Caki2 (cell line): ENCODE data around the gene KRTAP5-5. TPM values are rescaled to one million over a fixed set of nuclear protein-coding genes. Genes with fewer than 3 reads are reported as not detected.
"Not testable (repeated sequence)": the region's sequence is repeated elsewhere in the genome, so short reads cannot be mapped to it uniquely, and the experiment has no call there.

ENCODE experiments used
- DNase-seq: peaks from one replicate; pipeline ENCODE4 v3.0.0-alpha.2; 2015; ENCODE audit warnings: low read depth
- in situ Hi-C: cut with HindIII; loops from 2 replicates; pipeline ENCODE4 v1.10.0; 2016; ENCODE audit warnings: low sequenced_read_pairs, low pct_unique_long_range_greater_than_20kb, mixed read lengths
- total RNA-seq: library from RNA; depleted of rRNA; stranded (reverse); fragments of >200 nt; shearing (Covaris generic); gene quantifications from 2 replicates; pipeline ENCODE4 v1.2.3, GENCODE V29; 2014; ENCODE audit warnings: low replicate concordance

KRTAP5-5 gene
- total RNA-seq, 1 experiment from 2014 or later: not detected

DNA sequence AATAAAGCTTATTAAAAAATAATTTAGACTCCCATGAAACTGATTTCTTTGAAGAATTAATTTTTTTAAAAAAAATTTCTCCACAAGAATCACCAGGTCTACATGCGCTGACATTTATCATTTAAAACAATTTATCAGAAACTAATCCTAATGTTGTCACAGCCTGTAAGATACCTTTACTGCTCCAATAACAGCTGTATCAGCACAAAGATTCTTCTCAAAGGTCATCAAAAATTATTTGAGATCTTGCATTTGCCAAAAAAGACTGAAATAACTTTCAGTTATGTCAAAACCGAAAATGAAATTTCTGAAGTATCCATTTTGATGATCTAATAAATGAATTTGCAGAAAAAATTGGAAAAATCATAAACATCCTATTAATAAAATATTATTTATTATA is 8.1 kb downstream of the KRTAP5-5 start:
- DNase-seq: no peak
- in situ Hi-C loops: loop anchor here (10.0 kb wide), 1 partner anchor 103 kb away; no protein-coding TSS in a partner anchor

DNA sequence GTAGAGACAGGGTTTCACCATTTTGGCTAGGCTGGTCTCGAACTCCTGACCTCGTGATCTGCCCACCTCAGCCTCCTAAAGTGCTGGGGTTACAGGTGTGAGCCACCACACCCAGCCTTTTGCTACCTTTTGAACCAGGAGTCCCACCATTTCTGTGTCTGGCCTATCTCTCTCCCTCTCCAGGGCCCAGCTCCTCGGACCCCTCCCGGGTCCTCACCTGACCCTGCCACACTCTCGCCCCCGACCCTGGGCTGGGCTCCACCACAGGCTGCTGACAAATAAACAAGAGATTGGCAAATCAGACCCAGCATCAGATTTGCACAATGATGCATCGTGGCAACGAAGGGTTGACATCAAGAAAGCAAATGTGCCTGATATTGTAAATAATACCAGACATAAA is 8.8 kb downstream of the KRTAP5-5 start:
- in situ Hi-C loops: loop anchor here (10.0 kb wide), 1 partner anchor 104 kb away; no protein-coding TSS in a partner anchor
- no peak for DNase-seq

DNA sequence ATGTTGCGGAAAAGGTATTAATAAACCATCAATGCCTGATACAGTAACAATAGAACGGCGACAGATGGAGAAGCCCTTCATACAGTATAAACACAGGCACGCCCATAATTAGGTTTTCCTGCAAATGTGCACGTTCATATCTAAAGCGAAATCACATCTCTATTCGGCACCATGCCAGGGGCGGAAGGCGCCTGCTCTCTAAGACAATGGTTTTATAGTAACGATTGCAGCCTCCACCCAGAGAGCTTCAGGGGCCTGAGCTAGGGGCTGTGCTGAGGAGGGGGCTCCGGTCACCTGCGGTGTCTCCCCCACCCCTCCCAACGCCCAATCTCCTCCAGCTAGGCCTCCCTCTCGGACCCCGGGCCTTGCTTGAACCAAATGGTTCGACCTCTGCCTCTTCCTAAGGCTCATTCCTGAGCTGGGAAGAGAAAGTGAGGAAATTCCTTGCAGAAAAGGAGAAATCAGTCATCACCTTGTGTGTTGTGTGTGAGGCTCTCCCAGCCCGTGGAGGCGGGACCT is 9.6 kb downstream of the KRTAP5-5 start:
- in situ Hi-C loops: loop anchor here (10.0 kb wide), 1 partner anchor 104 kb away; no protein-coding TSS in a partner anchor
- DNase-seq: no peak

DNA sequence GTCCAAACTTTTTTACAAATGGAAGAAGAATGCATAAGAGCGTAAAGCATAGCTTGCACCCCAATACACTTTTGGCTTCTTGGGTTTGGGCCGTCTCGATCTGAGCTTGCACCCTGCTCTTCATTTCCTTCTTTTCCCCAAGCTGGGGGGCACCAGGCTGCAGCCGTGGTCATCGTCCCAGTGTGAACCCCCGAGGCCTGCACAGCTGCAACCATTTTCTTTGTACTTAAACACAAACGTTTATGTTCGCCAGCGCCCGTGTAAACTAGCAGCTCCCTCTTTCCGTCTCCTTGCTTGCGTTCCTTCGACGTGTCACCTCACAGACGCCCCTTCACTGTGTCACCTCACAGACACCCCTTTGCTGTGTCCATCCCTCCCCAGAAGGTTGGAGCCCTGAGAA is 10.1 kb downstream of the KRTAP5-5 start:
- DNase-seq: no peak
- in situ Hi-C loops: loop anchor here (10.0 kb wide), 1 partner anchor 105 kb away; no protein-coding TSS in a partner anchor

DNA sequence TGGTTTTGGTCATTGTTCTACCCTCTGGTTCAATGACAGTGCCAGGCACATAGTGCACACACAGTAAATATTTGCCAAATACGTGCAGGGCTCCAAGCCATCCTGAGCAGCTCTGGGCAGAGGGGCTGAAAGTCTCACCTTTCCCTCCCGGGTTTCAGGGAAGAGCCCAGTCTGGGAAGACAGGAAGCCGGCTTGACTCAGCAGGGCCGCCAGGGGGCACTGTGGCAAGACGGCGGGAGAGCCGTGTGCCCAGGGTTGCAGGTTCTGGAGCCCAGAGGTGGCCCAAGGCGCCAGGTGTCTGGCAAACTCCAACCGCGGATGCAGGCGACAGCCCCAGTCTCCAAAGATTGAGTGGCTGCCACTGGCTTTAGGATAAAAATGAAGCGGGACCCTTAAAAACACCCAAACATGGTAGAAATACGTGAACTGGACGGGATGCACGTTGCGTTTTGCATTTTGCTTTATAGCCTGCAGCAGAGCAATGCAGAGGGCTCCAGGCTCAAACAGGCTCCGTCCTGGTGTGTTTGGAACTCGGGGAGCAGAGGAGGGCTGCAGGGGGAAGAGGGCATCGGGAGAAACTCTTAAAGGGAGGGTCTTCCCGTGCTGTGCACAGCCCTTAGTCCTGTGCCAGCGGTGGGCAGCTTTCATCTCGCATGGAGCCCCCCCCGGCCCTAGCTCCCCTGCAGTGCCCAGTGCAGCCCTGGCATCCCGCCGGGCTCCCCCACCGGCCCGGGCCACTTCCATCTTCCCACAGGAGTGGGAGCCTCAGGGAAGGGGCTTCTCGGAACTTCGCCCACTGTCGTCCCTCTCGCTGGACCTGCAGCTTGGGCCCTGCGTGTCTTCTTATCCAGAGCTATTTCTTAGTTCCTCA is 10.7 kb downstream of the KRTAP5-5 start:
- in situ Hi-C loops: no loop called here
- no peak for DNase-seq

DNA sequence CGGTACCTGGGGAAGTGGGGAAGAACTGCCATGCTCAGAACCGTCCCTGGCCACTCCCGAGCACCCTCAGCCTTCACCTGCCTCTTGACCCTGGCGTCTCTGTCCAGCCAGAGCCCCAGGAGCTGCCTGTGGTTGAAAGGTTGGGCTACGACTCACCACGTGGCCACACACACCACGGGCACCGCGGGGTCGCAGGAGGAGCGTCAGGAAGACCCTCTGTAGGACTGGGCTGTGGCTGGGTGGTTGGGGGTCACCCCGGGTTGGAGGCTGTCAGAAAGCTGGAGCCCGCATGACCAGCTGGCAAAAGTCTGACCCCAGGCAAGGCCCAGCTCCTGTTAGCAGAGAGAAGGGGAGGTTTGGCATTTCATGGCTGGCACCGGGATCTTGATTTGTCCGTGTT is 11.5 kb downstream of the KRTAP5-5 start:
- in situ Hi-C loops: no loop called here
- DNase-seq: no peak

DNA sequence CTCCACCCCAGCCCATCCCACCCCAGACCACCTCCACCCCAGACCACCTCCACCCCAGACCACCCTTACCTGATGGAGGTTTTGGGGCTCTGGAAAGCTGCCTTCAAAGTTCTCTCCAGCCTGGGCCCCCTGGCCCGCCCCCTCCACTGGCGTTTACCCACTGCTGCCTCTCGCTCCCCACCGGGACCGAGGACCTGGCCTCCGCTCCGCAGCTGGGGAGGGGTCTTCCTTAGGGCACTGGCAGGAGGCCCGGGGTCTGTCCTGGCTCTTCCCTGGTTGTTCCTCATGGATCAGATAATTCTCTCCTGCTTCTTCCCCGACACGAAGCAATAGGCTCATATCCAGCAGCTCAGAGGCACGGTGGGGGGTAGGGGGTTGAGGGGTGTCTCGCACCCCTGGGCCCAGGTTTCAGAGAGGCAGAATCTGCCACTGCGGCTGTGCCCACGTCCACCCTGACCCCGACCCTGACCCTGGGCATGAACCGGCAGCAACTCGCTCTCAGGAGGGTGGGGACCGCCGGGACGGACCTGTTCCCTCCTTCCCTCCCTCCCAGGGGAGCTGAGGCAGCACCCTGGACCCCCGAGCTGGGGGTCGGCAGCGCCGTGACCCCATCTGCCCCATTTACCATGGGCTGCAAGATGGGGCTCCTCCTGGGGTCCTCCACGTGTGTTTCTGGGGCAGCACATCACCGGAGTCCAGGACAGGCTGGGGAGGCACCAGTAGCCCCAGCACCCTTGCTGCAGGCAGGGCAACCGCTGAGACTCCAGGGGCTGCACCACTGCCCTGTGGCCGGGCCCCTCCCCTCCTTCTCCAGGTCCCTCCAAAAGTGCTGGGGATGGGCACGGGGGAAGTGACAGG is 12.9 kb downstream of the KRTAP5-5 start:
- in situ Hi-C loops: no loop called here
- DNase-seq: no peak

DNA sequence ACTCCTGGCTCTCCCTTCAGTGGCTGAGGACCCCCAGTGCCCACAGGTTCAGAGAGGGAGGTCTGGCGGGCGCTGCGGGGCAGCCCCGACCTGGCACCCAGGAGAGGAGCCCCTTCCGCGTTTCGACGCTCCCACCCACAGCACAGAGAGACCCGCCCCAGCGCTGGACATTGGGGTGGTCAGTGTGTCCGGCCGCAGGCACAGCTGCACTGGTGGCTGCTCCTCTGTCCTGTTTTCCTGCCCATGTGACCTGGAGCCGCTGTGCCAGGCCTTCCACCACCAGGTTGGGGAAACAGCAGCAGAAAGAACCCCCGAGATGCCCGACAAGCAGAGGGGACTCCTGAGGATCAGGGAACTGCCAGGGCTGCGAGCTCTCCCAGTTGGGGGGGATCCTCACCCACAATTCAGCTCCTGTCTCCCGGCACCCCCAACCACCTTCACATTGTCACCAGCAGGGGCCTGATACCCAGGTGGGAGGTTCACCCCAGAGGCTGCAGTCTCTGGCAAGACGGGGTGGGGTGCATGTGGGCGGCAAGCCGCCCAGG is 13.6 kb downstream of the KRTAP5-5 start:
- in situ Hi-C loops: no loop called here
- DNase-seq: no peak

DNA sequence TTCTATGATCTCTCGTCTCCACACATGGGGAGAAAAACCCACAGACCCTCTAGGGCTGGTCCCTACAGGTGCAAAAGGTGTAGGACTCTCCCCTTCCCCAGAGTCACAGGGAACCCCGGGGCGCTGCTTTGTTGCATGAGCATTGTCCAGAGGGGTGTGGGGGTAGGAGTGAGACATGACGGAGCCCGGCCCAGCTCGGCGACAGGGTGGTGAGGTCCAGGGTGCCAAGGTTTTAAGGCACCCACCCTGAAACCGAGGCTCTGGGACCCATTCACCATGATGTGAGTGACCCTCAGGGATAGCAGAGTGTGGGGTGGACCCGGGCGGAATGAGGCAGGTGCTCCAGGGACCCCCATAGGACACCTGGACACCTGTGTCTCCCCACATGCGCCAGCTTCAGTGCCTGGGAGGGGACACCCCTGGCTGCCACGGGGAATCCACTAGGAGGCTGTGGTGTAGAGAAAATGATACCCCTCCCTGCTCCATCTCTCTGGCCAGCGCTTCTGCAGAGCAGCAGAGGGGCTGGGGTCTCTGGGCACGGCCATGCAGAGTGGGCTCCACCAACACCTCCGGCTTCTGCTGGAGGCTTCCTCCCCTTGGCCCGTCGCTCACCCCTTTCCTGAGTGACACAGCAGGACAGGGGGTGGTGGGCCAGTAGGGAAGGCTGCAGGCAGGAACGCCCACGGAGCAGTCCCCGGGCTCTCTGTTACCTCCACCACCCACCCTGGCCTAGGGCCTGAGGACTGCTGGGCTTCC is 15.2 kb downstream of the KRTAP5-5 start:
- in situ Hi-C loops: no loop called here

DNA sequence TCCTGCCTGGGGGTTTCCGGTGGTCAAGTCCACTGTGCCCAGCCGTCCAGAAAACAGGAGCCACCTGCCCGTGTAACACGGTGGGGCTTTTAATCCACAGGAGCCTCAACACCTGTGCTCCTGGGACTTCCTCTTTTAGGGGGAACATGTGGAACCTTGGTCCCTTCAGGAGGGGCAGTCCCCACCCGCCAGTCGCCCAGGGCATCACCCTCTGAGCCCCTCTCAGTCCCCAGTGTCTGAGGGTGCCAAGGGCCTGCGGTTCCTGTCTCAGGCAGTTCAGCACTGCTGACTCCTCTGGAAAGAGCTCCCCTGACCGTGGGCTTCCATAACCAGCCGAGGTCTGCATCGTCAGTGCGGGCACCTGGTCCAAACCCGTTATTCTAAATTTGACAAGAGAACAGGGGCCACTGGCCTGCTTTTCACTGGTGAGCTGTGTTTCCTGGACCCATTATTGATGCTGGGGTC is 15.8 kb downstream of the KRTAP5-5 start:
- no peak for DNase-seq
- in situ Hi-C loops: no loop called here

More for the DNA sequence above, 15.2 kb downstream of the KRTAP5-5 start:
- DNase-seq: no peak

DNA sequence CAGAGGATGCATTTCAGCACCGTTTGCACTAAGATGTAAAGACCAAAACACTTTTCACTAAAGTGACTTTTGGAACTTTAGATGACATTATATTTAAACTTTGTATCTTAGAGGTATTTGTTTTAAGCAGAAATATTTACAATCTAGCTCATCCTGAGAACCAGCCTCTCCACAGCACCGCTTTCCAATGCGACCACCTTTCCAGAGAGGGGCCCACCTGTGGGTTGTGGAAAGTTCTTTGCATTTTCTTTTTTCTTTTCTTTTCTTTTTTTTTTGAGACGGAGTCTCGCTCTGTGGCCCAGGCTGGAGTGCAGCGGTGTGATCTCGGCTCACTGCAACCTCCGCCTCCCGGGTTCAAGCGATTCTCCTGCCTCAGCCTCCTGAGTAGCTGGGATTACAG is 17.0 kb downstream of the KRTAP5-5 start:
- in situ Hi-C loops, DNase-seq: not testable (repeated sequence)

DNA sequence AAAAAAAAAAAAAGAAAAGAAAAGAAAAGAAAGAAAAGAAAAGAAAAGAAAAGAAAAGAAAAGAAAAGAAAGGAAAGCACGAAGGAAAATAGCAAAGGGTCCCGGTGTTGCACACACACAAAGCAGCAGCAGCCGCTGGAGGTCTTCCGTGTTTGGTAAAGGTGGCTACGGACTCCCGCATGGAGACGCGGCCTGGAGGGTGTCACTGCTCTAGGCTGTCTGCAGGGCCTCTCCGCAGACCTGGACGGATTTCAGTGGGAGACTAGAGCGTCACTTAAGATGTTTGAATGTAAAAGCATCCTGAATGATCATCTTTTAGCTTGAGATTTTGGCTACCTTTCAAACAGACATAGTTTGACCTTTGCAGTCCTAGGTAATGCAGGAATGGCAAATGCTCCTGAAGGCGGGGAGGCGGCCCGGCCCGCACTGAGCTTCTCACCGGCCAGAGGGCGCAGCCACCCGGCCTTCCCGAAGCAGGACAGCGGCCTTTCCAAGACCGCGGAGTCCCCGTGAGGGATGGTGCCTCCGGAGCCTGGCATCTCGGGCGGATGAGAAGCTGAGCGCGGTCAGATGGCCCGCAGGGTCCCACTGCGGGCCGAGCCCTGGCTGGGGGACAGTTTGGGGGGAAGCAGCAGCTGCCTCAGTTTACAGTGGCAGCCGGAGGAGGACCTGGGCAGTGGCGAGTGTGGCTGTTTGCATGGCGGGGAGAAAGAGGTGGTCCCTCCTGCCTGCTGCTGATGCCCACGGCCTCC is 18.5 kb downstream of the KRTAP5-5 start:
- DNase-seq: no peak
- in situ Hi-C loops: no loop called here

DNA sequence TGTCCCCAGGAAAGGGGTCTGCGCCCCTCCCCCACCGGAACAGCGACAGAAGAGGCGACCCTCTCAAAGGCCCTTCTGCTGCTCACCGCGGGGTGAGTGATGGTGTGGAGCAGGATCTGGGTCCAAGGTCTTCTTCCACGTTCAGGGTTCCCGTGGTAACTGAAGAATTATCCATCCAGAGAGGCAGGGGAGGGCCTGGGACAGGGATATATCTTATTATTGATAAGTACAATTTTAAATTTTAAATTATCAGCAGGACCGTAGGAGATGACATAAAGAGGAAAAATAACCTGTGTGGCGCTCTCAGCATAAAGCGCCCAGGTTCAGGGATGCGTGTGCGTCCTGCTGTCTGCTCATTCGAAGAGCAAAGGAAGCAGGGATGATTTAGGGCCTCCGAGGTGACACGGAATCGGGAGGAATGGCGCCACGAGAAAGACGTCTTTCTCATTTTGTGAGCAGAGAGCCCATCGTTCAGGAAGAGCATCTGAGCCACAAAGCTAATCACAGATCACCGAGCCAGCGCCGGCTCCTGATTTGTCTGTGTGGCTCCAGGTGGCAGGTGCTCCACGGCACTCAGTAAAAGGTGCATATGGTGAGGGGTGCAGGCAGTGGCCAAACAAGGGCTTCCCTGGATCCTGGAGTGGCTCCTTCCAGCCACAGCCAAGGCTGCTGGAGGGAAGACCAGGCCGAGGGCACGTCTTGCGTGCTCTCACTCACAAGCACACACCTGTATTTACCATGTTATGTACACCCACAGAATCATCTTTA is 19.3 kb downstream of the KRTAP5-5 start:
- in situ Hi-C loops: no loop called here
- DNase-seq: no peak

DNA sequence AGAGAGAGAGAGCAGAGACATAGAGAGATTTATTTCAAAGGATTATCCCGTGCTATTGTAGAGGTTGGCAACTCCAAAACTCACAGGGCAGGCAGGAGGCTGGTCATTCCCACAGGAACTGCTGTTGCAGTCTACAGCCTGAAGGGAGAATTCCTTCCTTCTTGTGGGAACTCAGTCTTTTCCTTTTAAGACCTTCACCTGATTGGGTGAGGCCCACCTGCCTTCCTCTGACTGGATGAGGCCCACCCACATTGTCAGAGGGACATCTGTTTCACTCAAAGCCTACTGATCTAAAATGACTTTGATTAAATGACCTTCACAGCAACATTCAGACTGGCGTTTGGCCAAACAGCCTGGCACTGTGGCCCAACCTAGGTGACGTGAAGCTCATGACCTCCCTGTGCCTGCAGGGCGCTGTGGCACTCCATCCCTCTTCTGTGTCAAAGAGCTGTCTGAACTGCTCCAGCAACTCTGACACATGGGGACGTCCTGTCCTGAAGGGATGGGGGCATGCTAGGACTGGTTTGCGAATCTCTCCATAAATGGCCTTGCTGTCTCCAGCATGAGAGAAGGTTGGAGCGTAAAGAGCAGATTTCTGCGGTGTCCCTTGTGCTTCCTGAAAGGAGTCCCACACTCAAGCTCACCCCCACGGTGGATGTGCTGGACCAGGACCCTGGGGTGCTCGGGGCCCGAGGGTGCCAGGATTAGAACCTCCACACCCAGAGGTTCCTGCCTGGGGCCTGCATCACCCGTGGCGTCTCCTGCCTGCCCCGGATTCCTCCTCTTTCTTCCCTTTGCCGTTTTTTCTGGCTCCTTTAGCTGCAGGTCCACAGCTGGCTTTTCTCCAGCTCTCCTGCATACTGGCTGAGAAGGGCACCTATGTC is 20.7 kb downstream of the KRTAP5-5 start:
- in situ Hi-C loops: no loop called here

DNA sequence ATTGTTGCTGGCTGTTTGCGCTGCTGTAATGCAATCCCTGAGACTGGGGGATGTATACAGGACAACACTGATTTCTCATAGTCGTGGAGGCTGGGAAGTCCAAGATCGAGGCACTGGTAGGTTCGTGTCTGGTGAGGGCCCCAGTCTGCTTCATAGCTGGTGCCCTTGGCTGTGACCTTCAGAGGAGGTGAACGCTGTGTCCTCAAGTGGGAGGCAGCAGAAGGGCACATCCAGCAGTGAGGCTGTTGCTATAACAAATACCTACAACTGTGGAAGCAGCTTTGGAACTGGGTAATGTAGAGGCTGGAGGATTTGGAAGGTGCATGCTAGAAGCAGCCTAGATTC is 21.3 kb downstream of the KRTAP5-5 start:
- in situ Hi-C loops: no loop called here
- DNase-seq: no peak

More for the DNA sequence above, 20.7 kb downstream of the KRTAP5-5 start:
- no peak for DNase-seq
